Mucosa of gallbladder (tissue), 1 donor: ENCODE data around the gene DIDO1. TPM values are rescaled to one million over a fixed set of nuclear protein-coding genes. Genes with fewer than 3 reads are reported as not detected.
A peak's percentile ranks its signal among the peaks of the same experiment; 100 is the strongest.

Experiments
- DNase-seq: peaks from one replicate; pipeline ENCODE4 v3.0.0-alpha.2; 2020; ENCODE audit warnings: low spot score
- total RNA-seq: library from RNA; stranded (reverse); gene quantifications from one replicate; pipeline ENCODE4 v1.2.1, GENCODE V29; 2021
- donor health status: DM: no; HTN: no; CAD: no.

DIDO1 gene
- total RNA-seq, 1 donor from 2014 or later, result 61.1 TPM

GRCh38 chr20:62835931-62836861 lies 90.1 kb downstream of the DIDO1 start:
- no peak for DNase-seq

- DNase-seq, result no peak
Measured at GRCh38 chr20:62834967-62835730, 91.2 kb downstream of the DIDO1 start.

DNA sequence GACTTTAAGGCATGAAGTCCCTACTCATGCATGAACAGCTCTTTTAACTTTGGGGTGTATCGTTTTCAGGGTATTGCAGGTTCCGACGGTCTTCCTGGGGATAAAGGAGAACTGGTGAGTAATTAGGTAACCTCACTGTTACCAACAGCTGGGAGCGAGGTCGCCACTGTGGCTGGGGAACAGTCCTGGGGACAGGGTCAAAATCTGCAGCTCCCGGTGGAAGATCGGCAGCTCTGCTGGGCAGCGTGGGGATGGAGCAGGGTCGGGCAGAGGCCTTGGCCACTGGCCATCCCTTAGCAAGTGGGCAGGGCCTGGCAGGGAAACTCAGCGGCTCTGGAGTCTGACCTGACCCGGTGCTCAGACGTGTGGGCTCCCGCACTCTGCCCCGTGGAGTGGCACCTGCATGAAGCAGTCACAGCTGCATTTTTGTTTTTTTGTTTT lies 93.3 kb downstream of the DIDO1 start:
- DNase-seq, result no peak

- DNase-seq, result peak; percentile 32
Measured at GRCh38 chr20:62832212-62832922, 93.9 kb downstream of the DIDO1 start.

DNA sequence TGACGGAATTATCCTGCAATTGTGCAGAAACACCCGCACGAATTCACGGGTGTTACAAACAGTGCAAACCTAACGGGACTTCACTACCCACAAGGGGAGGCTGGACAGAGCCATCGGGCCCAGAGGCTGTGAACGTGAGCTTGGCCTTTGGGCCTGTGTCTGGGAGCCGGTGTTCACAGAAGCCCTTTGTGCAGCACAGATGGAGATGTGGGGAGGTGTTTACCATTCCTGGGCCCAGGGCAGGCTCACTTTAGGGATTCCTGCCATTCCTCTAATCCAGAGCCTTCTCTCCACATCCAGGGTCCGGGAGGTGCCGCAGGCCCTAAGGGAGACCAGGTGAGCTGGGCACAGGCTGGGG lies 94.5 kb downstream of the DIDO1 start:
- no peak for DNase-seq

GRCh38 chr20:62831361-62831788 lies 94.9 kb downstream of the DIDO1 start:
- DNase-seq, result no peak

DNA sequence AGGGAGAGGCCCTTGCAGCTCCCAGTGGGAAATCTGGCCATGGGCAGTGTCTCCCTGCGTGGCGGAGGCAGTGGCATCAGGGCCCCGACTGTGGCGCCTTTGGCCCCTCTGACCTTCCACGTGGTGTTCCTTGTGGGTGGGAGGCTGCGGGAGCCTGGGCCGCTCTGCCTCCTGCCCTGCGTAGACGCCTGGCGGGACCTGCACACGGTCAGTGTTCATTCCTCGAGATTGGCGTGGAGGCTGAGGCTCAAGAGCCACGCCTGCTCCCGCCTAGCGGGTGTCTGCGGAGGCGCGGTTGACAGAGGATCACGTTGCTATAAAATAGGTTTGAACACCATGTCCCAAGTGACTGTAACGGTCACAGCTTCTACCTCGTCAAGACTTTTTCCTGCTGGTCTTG lies 95.5 kb downstream of the DIDO1 start:
- no peak for DNase-seq

- no peak for DNase-seq
Measured at GRCh38 chr20:62830251-62830650, 96.1 kb downstream of the DIDO1 start.

GRCh38 chr20:62829231-62830230 lies 96.8 kb downstream of the DIDO1 start:
- no peak for DNase-seq

DNA sequence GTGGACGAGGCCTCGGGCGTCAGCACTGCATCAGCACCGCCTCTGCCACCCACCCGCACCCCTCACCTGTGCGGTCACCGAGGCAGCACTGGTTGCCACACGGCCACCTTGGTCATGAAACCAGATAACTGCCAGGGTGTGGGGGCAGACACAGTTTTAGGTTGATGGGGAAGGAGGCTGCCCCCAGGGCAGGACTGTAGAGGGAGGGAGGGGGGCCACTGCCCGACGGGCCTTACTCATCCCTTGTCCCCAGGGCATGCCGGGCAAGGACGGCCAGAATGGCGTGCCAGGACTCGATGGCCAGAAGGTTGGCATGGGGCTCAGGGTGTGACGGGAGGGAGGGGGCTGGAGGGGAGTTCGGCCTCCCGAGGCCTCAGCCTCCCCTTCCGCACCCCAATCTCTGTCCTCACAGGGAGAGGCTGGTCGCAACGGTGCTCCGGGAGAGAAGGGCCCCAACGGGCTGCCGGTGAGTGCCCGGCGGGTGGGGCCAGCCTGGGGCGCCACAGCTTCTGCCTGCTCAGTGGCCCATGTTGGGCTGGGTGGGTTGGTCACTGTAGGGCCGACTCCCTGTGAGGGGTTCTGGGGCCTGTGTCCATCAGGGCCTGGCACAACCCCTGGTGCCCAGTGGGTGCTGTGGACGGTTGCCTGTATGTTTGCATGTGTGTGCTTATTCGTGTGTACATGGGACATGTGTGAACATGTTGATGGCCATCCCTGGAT lies 97.6 kb downstream of the DIDO1 start:
- no peak for DNase-seq

DNA sequence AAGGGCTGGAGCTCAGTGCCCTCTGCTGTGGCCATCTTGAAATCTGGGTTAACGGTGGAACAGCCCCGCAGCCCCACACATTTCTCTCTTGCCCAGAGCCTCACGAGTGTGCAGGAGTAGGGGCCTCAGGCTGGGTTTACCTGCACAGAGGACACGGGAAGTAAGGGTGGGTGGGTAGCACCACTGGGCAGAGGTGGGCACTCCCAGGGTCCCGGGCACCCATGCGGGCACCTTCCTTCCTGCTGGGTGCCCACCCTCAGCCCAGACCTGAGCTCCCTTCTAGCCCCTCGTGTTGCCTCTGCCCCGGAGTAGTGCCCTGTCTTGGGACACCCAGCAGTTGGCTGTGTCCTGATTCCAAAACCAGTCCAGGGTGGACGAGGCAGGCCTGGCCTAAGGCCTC lies 98.3 kb downstream of the DIDO1 start:
- DNase-seq, result no peak

Other genes starting within 250 kb of the DIDO1 start
- 0.40 TPM for gene NTSR1, start 217.7 kb downstream of the DIDO1 start, total RNA-seq
- 8.9 TPM for gene MRGBP, start 130.0 kb downstream of the DIDO1 start, total RNA-seq
- gene OGFR, start 121.7 kb downstream of the DIDO1 start, total RNA-seq, result 50.8 TPM
- gene COL9A3, start 109.5 kb downstream of the DIDO1 start, total RNA-seq, result 3.6 TPM
- 8.2 TPM for gene TCFL5, start 64.7 kb downstream of the DIDO1 start, total RNA-seq
- gene GID8, start 11.6 kb upstream of the DIDO1 start, total RNA-seq, result 32.9 TPM
- 19.8 TPM for gene SLC17A9, start 26.2 kb upstream of the DIDO1 start, total RNA-seq
- not detected for gene BHLHE23, start 80.5 kb upstream of the DIDO1 start, total RNA-seq